Mucosa of stomach (tissue), 1 donor: Measurements from ENCODE around the gene BACH1.

ENCODE experiments used
- H3K27me3 ChIP-seq: one replicate; pipeline ENCODE4 v1.7.0; 2013; ENCODE audit warnings: mild to moderate bottlenecking, low read length; ENCODE audit not compliant: control insufficient read depth, insufficient read depth
- H3K36me3 ChIP-seq: one replicate; pipeline ENCODE4 v1.7.0; 2013; ENCODE audit warnings: low read length; ENCODE audit not compliant: control insufficient read depth, insufficient read depth
- H3K4me1 ChIP-seq: one replicate; pipeline ENCODE4 v1.7.0; 2013; ENCODE audit warnings: mild to moderate bottlenecking, low read length; ENCODE audit not compliant: control insufficient read depth, insufficient read depth
- H3K4me3 ChIP-seq: one replicate; pipeline ENCODE4 v1.7.0; 2013; ENCODE audit warnings: low read length
- H3K9ac ChIP-seq: one replicate; pipeline ENCODE4 v1.7.0; 2013; ENCODE audit warnings: mild to moderate bottlenecking, low read length, moderate library complexity
- H3K9me3 ChIP-seq: one replicate; pipeline ENCODE4 v1.7.0; 2013; ENCODE audit warnings: mild to moderate bottlenecking, low read length, moderate library complexity; ENCODE audit not compliant: control insufficient read depth
- donor health status: Pancreatic carcinoma.

The BACH1 gene

GRCh38 chr21:29296446-29296845 lies 2.3 kb upstream of the BACH1 start:
- H3K9ac ChIP-seq: no peak overlapping the region
- peaks cover 12% of the 10 kb centered on the region for H3K4me1 ChIP-seq
- no peak overlapping the region for H3K4me3 ChIP-seq
- H3K27me3 ChIP-seq: no peaks in the 10 kb centered on the region
- H3K9me3 ChIP-seq: no peaks in the 10 kb centered on the region
- H3K36me3 ChIP-seq: no peaks in the 10 kb centered on the region

GRCh38 chr21:29297483-29298347 lies 1.0 kb upstream of the BACH1 start:
- Histone ChIP-seq H3K27me3 (no peaks in the 10 kb centered on the region), H3K4me3 (no peak overlapping the region), H3K9me3 (no peaks in the 10 kb centered on the region), H3K4me1 (peaks cover 16% of the 10 kb centered on the region), H3K36me3 (no peaks in the 10 kb centered on the region), H3K9ac (peak overlapping the region; percentile 63)

- Histone ChIP-seq H3K4me1 (peaks cover 16% of the 10 kb centered on the region), H3K9ac (peak overlapping the region; percentile 77), H3K36me3 (no peaks in the 10 kb centered on the region), H3K27me3 (no peaks in the 10 kb centered on the region), H3K9me3 (no peaks in the 10 kb centered on the region), H3K4me3 (peak overlapping the region; percentile 71)
Observed at GRCh38 chr21:29299046-29299915, 559 bp downstream of the BACH1 start.

- Histone ChIP-seq H3K36me3 (no peaks in the 10 kb centered on the region), H3K9ac (peak overlapping the region; percentile 77), H3K9me3 (no peaks in the 10 kb centered on the region), H3K27me3 (no peaks in the 10 kb centered on the region), H3K4me3 (peak overlapping the region; percentile 71), H3K4me1 (peaks cover 18% of the 10 kb centered on the region)
Observed at GRCh38 chr21:29299916-29300806, 1.4 kb downstream of the BACH1 start.

GRCh38 chr21:29300807-29301138 lies 2.1 kb downstream of the BACH1 start:
- Histone ChIP-seq H3K36me3 (no peaks in the 10 kb centered on the region), H3K9ac (no peak overlapping the region), H3K4me1 (peaks cover 18% of the 10 kb centered on the region), H3K4me3 (no peak overlapping the region), H3K9me3 (no peaks in the 10 kb centered on the region), H3K27me3 (no peaks in the 10 kb centered on the region)

GRCh38 chr21:29301691-29302090 lies 3.0 kb downstream of the BACH1 start:
- no peak overlapping the region for H3K9ac ChIP-seq
- no peak overlapping the region for H3K4me3 ChIP-seq
- no peaks in the 10 kb centered on the region for H3K36me3 ChIP-seq
- peaks cover 18% of the 10 kb centered on the region for H3K4me1 ChIP-seq
- no peaks in the 10 kb centered on the region for H3K9me3 ChIP-seq
- H3K27me3 ChIP-seq: no peaks in the 10 kb centered on the region

- Histone ChIP-seq H3K4me3 (no peak overlapping the region), H3K9ac (no peak overlapping the region), H3K9me3 (no peaks in the 10 kb centered on the region), H3K4me1 (peaks cover 18% of the 10 kb centered on the region), H3K36me3 (no peaks in the 10 kb centered on the region), H3K27me3 (no peaks in the 10 kb centered on the region)
Observed at GRCh38 chr21:29302359-29302875, 3.7 kb downstream of the BACH1 start.

GRCh38 chr21:29303288-29303687 lies 4.6 kb downstream of the BACH1 start:
- Histone ChIP-seq H3K27me3 (no peaks in the 10 kb centered on the region), H3K4me1 (peaks cover 18% of the 10 kb centered on the region), H3K9me3 (no peaks in the 10 kb centered on the region), H3K36me3 (no peaks in the 10 kb centered on the region), H3K9ac (no peak overlapping the region), H3K4me3 (no peak overlapping the region)

- Histone ChIP-seq H3K36me3 (no peaks in the 10 kb centered on the region), H3K9me3 (no peaks in the 10 kb centered on the region), H3K4me3 (no peak overlapping the region), H3K27me3 (no peaks in the 10 kb centered on the region), H3K4me1 (peaks cover 18% of the 10 kb centered on the region), H3K9ac (no peak overlapping the region)
Observed at GRCh38 chr21:29304597-29304996, 5.9 kb downstream of the BACH1 start.

GRCh38 chr21:29305068-29305467 lies 6.3 kb downstream of the BACH1 start:
- no peaks in the 10 kb centered on the region for H3K27me3 ChIP-seq
- H3K9me3 ChIP-seq: no peaks in the 10 kb centered on the region
- H3K4me1 ChIP-seq: peaks cover 14% of the 10 kb centered on the region
- no peak overlapping the region for H3K4me3 ChIP-seq
- no peak overlapping the region for H3K9ac ChIP-seq
- H3K36me3 ChIP-seq: no peaks in the 10 kb centered on the region

- H3K4me3 ChIP-seq: no peak overlapping the region
- H3K9me3 ChIP-seq: no peaks in the 10 kb centered on the region
- no peaks in the 10 kb centered on the region for H3K27me3 ChIP-seq
- no peak overlapping the region for H3K9ac ChIP-seq
- H3K36me3 ChIP-seq: no peaks in the 10 kb centered on the region
- peaks cover 9% of the 10 kb centered on the region for H3K4me1 ChIP-seq
Observed at GRCh38 chr21:29305561-29305960, 6.8 kb downstream of the BACH1 start.
